OCI-LY7 (cell line): ENCODE data around the gene NPEPL1. TPM values are rescaled to one million over a fixed set of nuclear protein-coding genes. Genes with fewer than 3 reads are reported as not detected.

Experiments
- BruUV-seq: library from RNA; stranded (reverse); fragments of 400-500 nt; replicated peaks from 2 replicates; lab custom pipeline; 2021; lab: Mats Ljungman, UMichigan
- CTCF ChIA-PET: fragments of 300-600 bp; sonication (Branson Sonifier 250); formaldehyde crosslinking; loops from one replicate; lab custom pipeline; 2022; ENCODE audit warnings: antibody characterized with exemption; ENCODE audit not compliant: unreplicated experiment; lab: Charles Lee
- POLR2A ChIA-PET: fragments of 300-600 bp; sonication (Branson Sonifier 250); formaldehyde crosslinking; loops from one replicate; lab custom pipeline; 2022; ENCODE audit warnings: antibody characterized with exemption; lab: Charles Lee
- DNase-seq: peaks from one replicate; pipeline ENCODE4 v3.0.0-alpha.2; 2015; ENCODE audit warnings: low spot score
- H2AFZ ChIP-seq: fragments of 200-600 bp; sonication (generic), shearing (Covaris generic); 2 replicates; pipeline ENCODE4 v1.6.1; 2014; ENCODE audit warnings: mild to moderate bottlenecking, antibody characterized with exemption, low read length, moderate library complexity
- H3K27ac ChIP-seq: fragments of 200-600 bp; sonication (generic); 2 replicates; pipeline ENCODE4 v1.5.1; 2014; ENCODE audit warnings: mixed run types, low read depth, mild to moderate bottlenecking, moderate library complexity, low read length, inconsistent platforms; ENCODE audit not compliant: poor library complexity, severe bottlenecking
- H3K36me3 ChIP-seq: fragments of 200-600 bp; sonication (generic); 2 replicates; pipeline ENCODE4 v1.6.1; 2014; ENCODE audit warnings: mild to moderate bottlenecking, antibody characterized with exemption, low read length, moderate library complexity, mixed read lengths; ENCODE audit not compliant: insufficient read depth
- H3K4me1 ChIP-seq: fragments of 200-600 bp; sonication (generic); 2 replicates; pipeline ENCODE4 v1.5.1; 2014; ENCODE audit warnings: mild to moderate bottlenecking, low read length; ENCODE audit not compliant: insufficient read depth, poor library complexity, severe bottlenecking
- H3K4me2 ChIP-seq: fragments of 200-600 bp; sonication (generic); 2 replicates; pipeline ENCODE4 v1.6.1; 2014; ENCODE audit warnings: mild to moderate bottlenecking, low read length
- H3K4me3 ChIP-seq: fragments of 200-600 bp; sonication (generic); 2 replicates; pipeline ENCODE4 v1.5.1; 2014; ENCODE audit warnings: mild to moderate bottlenecking, low read depth, low read length; ENCODE audit not compliant: poor library complexity, severe bottlenecking
- H3K79me2 ChIP-seq: fragments of 200-600 bp; sonication (generic); 2 replicates; pipeline ENCODE4 v1.6.1; 2016; ENCODE audit warnings: low read depth, mild to moderate bottlenecking, low read length, moderate library complexity, mixed read lengths; ENCODE audit not compliant: insufficient read depth
- H3K9me2 ChIP-seq: fragments of 200-600 bp; sonication (generic); 2 replicates; pipeline ENCODE4 v1.6.1; 2016; ENCODE audit warnings: mild to moderate bottlenecking, low read length, mixed read lengths; ENCODE audit not compliant: insufficient read depth
- H3K9me3 ChIP-seq: fragments of 200-600 bp; sonication (generic); 2 replicates; pipeline ENCODE4 v1.6.1; 2014; ENCODE audit warnings: mild to moderate bottlenecking, mixed run types, low read length, mixed read lengths
- H4K20me1 ChIP-seq: fragments of 200-600 bp; sonication (generic); 2 replicates; pipeline ENCODE4 v1.6.1; 2014; ENCODE audit warnings: mild to moderate bottlenecking, antibody characterized with exemption, low read length, moderate library complexity, mixed read lengths; ENCODE audit not compliant: insufficient read depth
- EZH2phosphoT487 ChIP-seq: fragments of 200-600 bp; sonication (generic); IDR thresholded peaks from 2 replicates; pipeline ENCODE4 v1.6.1; 2018; ENCODE audit warnings: low read depth, borderline replicate concordance, mild to moderate bottlenecking, mixed run types, antibody characterized with exemption, low read length, moderate library complexity, mixed read lengths
- intact Hi-C: fragments of 100-400 bp; cut with micrococcal nuclease; formaldehyde crosslinking; loops from one replicate; pipeline ENCODE4 v1.10.0; 2022; ENCODE audit not compliant: unreplicated experiment
- total RNA-seq, 2 experiments: library from RNA; depleted of rRNA in 1 of 2; stranded (reverse); fragments of >200 nt in 1 of 2; shearing (Covaris generic) in 1 of 2; gene quantifications; 2 replicates each; pipeline ENCODE4 v1.2.3, GENCODE V29; 2014 to 2022
- TF ChIP-seq, protein P1 (sequence below): fragments of 200-600 bp; sonication (generic); conservative IDR thresholded peaks from 2 replicates; pipeline ENCODE4 v1.5.1; 2014; ENCODE audit warnings: mild to moderate bottlenecking, antibody characterized with exemption, low read length, moderate library complexity, mixed read lengths

The NPEPL1 gene
- total RNA-seq, 2 experiments from 2014 or later, result 3.4 to 11.5 TPM

DNA sequence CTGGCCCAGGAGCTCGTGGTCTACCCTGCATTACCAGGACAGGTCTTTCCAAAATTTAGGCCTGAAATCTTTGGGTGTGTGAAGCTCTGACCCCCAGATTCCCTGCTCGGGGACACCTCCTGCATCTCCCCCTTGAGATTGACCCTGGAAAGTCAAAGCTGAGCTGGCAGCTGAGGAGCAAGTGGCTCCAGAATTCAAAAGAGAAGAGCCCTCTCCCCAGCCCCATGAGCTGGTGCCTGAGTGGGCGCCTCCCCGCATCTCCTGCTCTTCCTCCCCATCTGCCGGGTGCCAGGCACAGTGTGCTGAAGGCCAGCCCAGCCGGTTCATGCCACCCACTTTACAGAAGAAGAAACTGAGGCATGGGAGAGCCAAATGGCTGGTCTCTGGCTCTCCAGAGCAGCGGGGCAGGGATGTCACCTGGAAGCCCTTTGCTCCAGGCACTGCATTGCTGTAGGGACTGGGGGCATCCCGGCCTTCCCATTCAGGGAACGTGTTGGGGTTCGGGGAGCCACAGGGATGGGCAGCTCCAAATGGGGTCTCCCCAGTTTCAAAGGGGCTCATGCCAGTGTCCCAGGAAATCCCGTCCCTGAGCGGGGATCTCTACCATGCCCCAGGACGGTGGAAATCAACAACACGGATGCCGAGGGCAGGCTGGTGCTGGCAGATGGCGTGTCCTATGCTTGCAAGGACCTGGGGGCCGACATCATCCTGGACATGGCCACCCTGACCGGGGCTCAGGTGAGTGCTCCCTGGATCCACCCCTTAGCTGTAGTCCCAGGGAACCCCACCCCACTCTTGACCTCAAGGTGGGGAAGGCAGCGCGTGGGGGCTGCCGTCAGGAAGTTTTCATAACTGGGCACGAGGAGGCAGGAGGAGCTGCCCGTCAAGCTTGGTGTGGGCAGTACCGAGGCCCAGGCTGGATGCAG is 20.5 kb downstream of the NPEPL1 start:
- no peak for DNase-seq
- intact Hi-C loops, result no loop called here

DNA sequence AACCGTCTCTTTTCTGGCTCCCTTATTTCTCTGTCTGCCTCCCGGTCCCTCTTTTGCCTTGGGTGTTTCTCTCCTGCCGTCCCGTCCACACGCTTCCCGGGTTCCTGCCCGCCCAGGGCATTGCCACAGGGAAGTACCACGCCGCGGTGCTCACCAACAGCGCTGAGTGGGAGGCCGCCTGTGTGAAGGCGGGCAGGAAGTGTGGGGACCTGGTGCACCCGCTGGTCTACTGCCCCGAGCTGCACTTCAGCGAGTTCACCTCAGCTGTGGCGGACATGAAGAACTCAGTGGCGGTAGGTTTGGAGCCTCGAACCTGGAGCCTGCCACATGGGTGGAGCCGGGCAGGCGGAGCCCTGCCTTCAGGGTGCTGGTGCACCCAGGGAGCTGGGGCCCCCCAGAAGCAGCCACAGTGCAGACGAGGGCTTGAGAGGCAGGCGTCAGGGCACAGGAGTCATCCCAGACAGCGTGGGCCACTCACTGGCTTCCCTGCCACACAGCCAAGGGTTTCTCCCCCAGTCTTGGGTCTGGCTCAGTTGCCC is 21.3 kb downstream of the NPEPL1 start:
- no peak overlapping the region for H3K27ac ChIP-seq
- TF ChIP-seq, protein P1, sequence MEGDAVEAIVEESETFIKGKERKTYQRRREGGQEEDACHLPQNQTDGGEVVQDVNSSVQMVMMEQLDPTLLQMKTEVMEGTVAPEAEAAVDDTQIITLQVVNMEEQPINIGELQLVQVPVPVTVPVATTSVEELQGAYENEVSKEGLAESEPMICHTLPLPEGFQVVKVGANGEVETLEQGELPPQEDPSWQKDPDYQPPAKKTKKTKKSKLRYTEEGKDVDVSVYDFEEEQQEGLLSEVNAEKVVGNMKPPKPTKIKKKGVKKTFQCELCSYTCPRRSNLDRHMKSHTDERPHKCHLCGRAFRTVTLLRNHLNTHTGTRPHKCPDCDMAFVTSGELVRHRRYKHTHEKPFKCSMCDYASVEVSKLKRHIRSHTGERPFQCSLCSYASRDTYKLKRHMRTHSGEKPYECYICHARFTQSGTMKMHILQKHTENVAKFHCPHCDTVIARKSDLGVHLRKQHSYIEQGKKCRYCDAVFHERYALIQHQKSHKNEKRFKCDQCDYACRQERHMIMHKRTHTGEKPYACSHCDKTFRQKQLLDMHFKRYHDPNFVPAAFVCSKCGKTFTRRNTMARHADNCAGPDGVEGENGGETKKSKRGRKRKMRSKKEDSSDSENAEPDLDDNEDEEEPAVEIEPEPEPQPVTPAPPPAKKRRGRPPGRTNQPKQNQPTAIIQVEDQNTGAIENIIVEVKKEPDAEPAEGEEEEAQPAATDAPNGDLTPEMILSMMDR, result no peak
- no peak for TF ChIP-seq EZH2phosphoT487
- BruUV-seq, result no TSS peak
- intact Hi-C loops, result no loop called here
- no peaks in the 10 kb centered on the region for H3K79me2 ChIP-seq
- POLR2A ChIA-PET, result interaction anchor here (0.6 kb wide), 1 partner anchor 1435 kb away, joined by 3 read pairs; no protein-coding TSS in a partner anchor
- H3K4me2 ChIP-seq, result no peak overlapping the region
- H3K4me3 ChIP-seq, result no peak overlapping the region
- no peaks in the 10 kb centered on the region for H3K36me3 ChIP-seq
- no peak overlapping the region for H2AFZ ChIP-seq
- CTCF ChIA-PET, result no interaction called here
- H3K4me1 ChIP-seq, result no peaks in the 10 kb centered on the region
- no peaks in the 10 kb centered on the region for H3K9me2 ChIP-seq
- H3K9me3 ChIP-seq, result no peaks in the 10 kb centered on the region
- DNase-seq, result no peak
- H4K20me1 ChIP-seq, result no peaks in the 10 kb centered on the region

More for the DNA sequence above, 20.5 kb downstream of the NPEPL1 start:
- TF ChIP-seq, protein P1, result no peak
- no peak for TF ChIP-seq EZH2phosphoT487
- BruUV-seq, result no TSS peak
- H4K20me1 ChIP-seq, result no peaks in the 10 kb centered on the region
- no peaks in the 10 kb centered on the region for H3K9me3 ChIP-seq
- H3K4me2 ChIP-seq, result no peak overlapping the region
- ChIA-PET CTCF (no interaction called here), POLR2A (interaction anchor here (0.6 kb wide), 1 partner anchor 1434 kb away, joined by 3 read pairs; no protein-coding TSS in a partner anchor)
- H2AFZ ChIP-seq, result no peak overlapping the region
- H3K36me3 ChIP-seq, result no peaks in the 10 kb centered on the region
- H3K4me3 ChIP-seq, result no peak overlapping the region
- no peaks in the 10 kb centered on the region for H3K79me2 ChIP-seq
- no peaks in the 10 kb centered on the region for H3K9me2 ChIP-seq
- no peaks in the 10 kb centered on the region for H3K4me1 ChIP-seq
- H3K27ac ChIP-seq, result no peak overlapping the region
